Stimulated activated CD8-positive, alpha-beta memory T cell treated with anti-CD3 and anti-CD28 coated beads, Interleukin-15, amount 100 ng/mL, for 24 hours (primary cell): ENCODE data around the gene FARP1.

ENCODE experiments used
- DNase-seq: peaks from one replicate; pipeline ENCODE4 v3.0.0-alpha.2; 2020; ENCODE audit warnings: low read depth

FARP1 gene

GRCh38 chr13:98133946-98134345, 8.9 kb upstream of the FARP1 start:
- no peak for DNase-seq

DNA sequence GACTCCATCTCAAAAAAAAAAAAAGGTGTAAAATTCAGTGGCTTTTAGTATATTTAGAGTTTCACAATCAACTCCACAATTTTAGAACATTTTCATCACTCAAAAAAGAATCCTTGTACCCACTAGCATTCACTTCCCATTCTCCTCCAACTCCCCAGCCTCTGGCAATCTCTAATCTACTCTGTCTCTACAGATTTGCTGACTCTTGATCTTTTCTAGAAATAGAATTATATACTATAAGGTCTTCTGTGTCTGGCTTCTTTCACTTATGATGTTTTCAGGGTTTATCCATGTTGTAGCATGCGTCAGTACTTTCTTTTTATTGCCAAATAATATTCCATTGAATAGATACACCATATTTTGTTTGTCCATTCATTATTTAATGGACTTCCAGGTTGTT, 8.0 kb upstream of the FARP1 start:
- no peak for DNase-seq

DNA sequence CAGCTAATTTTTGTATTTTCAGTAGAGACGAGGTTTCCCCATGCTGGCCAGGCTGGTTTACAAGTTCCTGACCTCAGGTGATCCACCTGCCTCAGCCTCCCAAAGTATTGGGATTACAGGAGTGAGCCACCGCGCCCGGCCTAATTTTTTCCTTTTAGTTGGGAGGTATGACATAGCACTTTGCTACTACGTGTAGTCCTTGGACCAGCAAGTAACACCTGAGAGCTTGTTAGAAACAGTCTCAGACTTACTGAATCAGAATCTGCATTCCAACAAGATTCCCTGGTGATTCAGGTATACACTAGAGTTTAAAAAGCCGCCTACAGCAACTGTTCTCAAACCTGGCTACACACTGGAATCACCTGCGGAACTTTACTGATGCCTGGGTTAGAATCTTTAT, 1.8 kb upstream of the FARP1 start:
- no peak for DNase-seq

GRCh38 chr13:98141509-98142379, 1.1 kb upstream of the FARP1 start:
- no peak for DNase-seq

GRCh38 chr13:98143157-98143553, 261 bp downstream of the FARP1 start:
- no peak for DNase-seq

- no peak for DNase-seq
Observed at GRCh38 chr13:98143601-98144026, 720 bp downstream of the FARP1 start.

GRCh38 chr13:98144027-98144741, 1.3 kb downstream of the FARP1 start:
- DNase-seq: no peak

GRCh38 chr13:98144801-98145350, 2.0 kb downstream of the FARP1 start:
- DNase-seq: no peak

DNA sequence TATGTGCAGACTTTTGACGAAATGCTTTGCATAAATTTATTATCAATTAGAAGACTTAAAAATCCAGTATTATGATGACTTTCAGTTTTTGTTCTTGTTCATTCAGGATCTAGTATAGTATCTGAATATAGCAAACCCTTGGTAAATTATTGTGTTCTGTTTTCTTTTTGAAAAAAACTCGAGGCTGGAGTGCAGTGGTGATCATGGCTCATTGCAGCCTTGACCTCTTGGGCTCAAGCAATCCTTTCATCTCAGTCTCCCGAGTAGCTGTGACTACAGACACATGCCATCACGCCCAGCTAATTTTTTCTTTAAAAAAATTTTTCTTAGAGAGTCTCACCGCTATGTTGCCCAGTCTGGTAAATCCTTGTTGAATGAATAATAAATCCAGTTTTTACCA, 4.6 kb downstream of the FARP1 start:
- DNase-seq: no peak

GRCh38 chr13:98150832-98151479, 8.1 kb downstream of the FARP1 start:
- DNase-seq: no peak

GRCh38 chr13:98155475-98156109, 12.7 kb downstream of the FARP1 start:
- DNase-seq: no peak

DNA sequence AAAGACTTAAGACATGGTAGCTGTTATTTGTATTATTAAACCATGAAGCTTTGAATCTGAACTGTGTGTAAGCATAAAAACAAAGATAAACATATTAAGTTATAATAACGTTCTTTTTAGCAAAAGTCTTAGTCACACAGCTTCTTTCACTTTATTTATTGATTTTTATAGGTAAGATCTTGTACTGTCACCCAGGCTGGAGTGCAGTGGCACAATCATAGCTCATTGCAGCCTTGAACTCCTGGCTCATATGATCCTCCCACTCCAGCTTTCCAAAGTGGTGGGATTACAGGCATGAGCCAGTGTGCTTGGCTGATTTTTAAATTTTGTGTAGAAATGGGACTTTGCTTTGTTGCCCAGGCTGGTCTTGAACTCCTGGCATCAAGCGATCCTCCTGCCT, 13.4 kb downstream of the FARP1 start:
- no peak for DNase-seq

DNA sequence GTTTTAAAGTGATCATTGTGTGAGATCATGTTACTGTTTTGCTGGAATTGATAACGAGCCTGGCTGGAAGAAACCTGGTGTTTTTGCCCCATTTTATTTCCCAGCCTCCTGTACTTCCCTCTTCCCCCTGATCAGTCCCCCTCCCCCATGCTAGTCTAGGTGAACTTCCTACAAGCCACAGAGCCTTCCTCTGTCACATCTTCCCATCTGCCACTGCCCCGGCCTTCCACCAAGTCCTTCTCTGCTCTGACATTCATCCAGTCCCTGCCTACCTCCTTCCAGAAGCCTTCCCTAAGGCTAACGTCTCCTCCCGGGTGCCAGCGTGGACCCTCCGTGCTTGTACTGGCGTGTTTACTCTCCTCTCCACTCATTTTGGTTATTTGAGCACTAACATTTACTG, 14.3 kb downstream of the FARP1 start:
- no peak for DNase-seq

DNA sequence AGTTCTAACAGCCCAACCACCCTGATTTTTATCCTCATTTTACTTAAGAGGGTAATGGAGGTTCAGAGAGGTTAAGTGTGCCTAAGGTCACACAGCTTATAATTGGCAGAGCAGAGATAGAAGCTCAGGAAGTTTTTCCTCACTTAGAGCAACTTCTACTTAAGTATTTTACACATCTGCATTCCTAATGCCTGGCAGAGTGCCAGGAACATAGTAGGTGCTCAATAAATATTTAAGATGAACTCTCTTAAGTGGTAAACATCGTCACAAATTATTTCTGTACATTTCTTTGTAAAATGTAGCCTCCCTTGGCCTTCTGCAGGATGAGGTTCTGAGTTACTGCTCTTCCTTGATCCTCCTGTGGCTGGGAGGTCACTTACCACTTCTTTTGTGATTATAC, 14.7 kb downstream of the FARP1 start:
- no peak for DNase-seq

DNA sequence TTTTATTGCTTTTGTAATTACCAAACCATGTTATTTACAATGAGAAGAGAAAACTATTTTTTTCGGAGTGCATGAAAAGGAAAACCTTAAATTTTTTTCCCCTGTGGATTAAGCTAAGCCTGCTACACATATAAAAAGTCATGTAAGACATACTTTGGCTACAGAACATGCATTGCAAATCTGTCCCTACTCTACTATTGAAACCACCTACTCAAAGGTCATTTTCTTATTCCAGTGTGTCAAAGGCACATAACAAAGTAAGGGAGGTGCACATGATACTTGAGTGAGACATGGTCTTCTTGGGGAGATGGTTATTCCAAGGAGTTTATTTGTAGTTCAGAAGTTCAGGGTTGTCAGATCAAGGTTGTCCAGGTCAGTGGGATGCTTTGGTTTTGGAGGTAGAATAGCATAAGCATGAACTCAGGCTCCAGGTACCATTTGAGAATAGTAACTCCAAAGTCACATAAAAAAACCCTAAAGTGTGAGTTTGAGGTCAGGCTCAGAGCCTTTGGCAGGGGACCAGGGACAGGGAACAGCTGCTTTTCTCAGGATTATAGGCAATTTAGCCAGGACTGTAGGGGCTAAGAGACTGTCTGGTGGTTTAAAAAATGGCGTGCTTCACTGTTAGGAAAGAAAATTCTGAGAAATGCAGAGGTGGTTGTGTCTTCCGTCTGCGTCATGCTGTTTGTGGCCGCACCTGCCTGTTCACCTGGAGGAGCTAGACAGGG, 15.4 kb downstream of the FARP1 start:
- DNase-seq: no peak

- no peak for DNase-seq
Observed at GRCh38 chr13:98162935-98163334, 20.0 kb downstream of the FARP1 start.

DNA sequence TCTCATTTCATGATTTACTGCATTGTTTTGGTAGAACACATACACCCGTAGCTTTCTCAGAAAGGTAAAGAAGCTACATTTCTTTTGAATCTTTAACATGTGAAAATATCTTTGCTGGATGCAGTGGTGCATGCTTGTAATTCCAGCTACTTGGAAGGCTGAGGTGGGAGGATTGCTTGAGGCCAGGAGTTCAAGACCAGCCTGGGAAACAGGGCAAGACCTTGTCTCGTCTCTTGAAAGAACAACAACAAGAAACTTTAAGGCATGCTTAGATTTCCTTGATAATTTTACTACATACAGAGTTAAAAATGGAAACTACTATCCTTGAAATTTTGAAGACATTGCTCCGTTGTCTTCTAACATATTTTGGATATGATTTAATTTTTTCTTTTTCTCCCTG, 26.4 kb downstream of the FARP1 start:
- DNase-seq: no peak

GRCh38 chr13:98171900-98172589, 29.2 kb downstream of the FARP1 start:
- DNase-seq: no peak

DNA sequence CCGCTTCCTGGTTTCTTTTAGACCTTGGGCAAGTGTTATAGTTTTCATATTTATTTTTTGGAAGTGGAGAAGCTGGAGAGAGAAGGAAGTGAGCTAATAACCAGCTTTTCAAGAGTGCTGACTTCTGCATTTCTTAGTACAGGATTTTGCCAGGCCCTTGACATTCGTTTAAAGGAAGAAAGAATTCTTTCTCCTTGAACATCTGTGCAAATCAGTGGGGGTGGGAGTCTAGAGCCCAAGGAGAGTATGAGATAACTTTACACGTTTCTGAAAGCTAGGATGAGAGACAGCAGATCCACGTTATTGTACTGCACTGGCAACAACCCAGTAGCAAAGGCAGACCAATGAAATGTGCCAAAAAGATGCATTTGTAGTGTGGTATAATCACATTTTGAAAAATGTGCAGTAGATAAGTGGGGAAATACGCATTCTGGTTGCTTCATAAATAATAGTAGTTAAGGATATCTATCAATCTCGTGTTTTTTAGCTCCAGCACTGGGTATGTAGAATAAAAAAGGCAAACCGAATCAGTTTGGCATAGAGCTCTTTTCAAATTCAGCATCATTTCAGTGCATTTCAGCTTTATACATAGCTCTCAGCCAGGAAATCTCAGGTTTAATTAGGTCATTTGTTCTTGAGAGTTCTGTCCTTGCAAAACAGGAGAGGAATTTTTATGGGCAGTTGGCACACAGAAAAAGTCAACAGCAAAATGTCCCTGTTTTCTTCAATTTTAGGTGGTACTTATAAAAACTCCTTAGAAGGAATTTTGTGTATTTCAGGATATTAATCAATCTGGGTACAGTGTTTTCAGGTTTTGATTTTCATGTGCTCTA, 29.9 kb downstream of the FARP1 start:
- DNase-seq: no peak
